Breast epithelium (tissue), 3 donors: Measurements from ENCODE around the gene ZCCHC14.

Experiments used
- CTCF ChIP-seq, 3 donors: fragments of 450-650 bp; IDR thresholded peaks; one replicate each; pipeline ENCODE4 v1.5.1; 2016 to 2017; ENCODE audit warnings: antibody characterized with exemption in 3 of 3, mild to moderate bottlenecking in 3 of 3, moderate library complexity in 3 of 3
- POLR2A ChIP-seq: fragments of 450-650 bp; IDR thresholded peaks from one replicate; pipeline ENCODE4 v1.6.1; 2016; ENCODE audit warnings: antibody characterized with exemption, mild to moderate bottlenecking, moderate library complexity

GRCh38 chr16:87471278-87472141 lies 21.3 kb downstream of the ZCCHC14 start:
- TF ChIP-seq POLR2A (no peak), CTCF (IDR thresholded peaks at IDR 0.05) (no peak)
